NT2/D1 (cell line): Measurements from ENCODE around the gene KIF6.

ENCODE experiments used
- SUZ12 ChIP-seq: IDR thresholded peaks from 2 replicates; pipeline ENCODE4 v1.6.1; 2011; ENCODE audit not compliant: insufficient read length, insufficient read depth; ENCODE audit errors: extremely low read depth
- YY1 ChIP-seq: IDR thresholded peaks from 2 replicates; pipeline ENCODE4 v1.6.1; 2011; ENCODE audit not compliant: insufficient read length, insufficient read depth

DNA sequence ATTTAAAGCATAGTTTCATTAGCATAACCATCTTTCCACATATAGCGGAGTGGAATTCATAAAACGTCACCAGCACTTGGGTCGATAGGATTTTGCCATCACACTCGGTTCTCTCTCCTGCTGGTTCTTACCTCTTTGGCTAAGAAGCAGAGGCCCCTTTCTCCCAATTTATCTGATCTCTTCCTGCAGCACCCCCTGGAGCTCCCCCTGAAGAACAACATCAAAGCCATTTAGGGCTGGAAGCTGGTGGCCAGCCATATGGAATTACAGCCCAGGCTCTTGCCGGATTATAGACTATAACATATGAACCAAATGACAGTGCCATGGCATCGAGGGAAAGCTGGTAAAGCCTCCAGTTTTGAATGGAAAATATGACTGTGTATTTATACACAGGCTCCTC is 6.4 kb upstream of the KIF6 start:
- no peak for TF ChIP-seq YY1
- no peak for TF ChIP-seq SUZ12
